HG03378 (cell line): ENCODE data around the gene FGGY.
"Not testable (repeated sequence)": the region's sequence is repeated elsewhere in the genome, so short reads cannot be mapped to it uniquely, and the experiment has no call there.

Experiments
- ATAC-seq: cut with Tn5 transposase; IDR thresholded peaks from one replicate; pipeline ENCODE4 v1.9.1; 2021; ENCODE audit warnings: mild to moderate bottlenecking, moderate library complexity; ENCODE audit not compliant: unreplicated experiment

Gene FGGY

DNA sequence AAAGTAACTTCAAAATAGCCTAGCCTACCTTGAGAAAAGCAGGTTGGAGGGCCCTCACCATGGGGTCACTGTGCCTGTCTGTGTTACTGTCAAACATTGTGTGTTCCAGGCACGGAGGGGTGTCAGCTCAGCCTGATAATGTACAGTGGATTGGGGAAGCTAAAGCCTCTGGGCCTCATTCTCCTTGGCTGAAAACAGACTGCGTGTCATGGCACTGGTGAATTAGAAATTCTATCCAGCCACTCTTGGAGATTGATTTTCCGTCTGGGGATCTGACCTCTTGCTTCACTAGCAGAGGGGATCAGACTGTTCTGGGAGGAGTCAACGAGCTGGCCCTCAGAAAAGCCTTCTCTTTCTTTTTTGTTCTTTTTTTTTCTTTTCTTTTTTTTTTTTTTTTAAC, 394.4 kb downstream of the FGGY start:
- ATAC-seq = no peak

DNA sequence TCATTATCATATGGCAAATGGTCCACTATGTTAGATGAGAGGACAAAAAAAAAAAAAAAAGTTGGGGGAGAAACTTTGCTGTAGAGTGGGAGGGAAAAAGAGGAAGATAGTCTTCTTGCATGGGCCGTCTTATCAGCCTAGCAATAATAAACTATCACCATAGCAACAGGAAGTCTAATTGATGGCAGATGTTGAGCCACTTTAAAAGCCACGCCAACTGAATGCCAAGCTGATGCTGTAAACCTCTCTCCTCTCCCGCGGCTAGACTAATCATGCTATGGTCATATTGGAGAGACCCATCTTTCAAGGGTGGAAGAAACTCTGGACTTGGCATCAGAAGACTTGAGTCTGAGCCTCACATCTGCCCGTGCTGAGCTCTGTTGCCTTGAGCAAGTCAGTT, 395.7 kb downstream of the FGGY start:
- no peak for ATAC-seq

DNA sequence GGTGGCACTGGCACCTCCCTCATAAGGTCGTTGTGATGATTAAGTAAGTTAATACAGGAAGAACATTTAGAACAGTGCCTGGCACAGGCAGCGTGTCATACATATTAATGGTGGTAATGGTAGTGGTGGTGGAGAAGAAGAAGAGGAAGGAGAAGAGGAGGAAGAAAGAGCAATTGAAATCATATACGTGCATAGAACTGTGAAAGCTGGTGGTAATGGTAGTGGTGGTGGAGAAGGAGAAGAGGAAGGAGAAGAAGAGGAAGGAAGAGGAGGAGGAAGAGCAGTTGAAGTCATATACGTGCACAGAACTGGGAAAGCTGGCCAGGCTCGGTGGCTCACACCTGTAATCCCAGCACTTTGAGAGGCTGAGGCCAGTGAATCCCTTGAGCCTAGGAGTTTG, 396.5 kb downstream of the FGGY start:
- ATAC-seq = no peak

DNA sequence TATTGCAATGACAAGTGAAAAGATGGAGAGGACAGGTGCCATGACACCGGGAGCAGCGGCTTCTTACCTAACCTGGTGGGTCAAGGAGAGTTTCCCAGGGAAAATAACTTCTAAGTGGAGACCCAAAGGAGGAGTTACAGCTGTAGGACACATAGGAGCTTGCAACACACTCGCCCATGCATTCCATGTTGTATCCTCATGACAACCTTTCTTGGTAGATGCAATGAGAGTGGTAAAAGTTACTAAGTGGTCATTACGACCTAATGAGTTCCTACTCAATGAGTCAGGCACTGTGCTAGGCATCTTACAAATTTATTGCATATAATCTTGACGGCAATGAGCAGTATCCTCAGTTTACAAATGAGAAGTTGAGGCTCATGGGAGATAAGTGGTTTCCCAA, 398.4 kb downstream of the FGGY start:
- ATAC-seq = no peak

DNA sequence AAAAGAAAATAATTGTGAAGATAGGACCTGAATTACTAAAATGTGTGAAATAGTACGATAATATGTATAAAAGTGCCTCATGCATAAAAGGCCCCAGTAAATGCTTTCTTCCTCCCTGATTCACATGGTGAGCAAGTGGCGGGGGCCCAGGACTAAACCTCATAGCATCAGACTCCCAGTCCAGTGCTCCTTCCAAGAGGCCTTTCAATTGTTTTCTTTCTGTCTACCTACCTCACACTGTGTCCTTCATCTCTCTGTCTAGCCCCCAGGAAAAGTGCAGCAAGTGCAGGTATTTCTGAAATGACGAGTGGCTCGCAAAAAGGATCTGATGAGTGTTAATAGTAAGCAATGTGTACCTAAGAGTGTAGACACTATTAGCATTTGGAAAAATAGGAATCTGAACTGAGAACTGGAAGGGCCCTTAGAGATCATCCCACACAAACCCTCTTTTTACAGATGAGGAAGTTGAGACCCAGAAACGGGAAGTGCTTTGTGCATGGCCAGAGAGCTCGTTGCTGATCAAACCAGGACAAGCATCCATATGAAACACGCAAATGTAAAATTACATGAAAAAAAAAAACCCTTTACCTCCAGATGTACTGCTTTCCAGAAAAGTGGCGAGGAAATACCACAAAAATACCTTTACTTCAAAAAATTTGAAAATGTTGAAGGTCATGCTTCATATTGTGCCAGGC, 399.7 kb downstream of the FGGY start:
- ATAC-seq = peak; percentile 38

DNA sequence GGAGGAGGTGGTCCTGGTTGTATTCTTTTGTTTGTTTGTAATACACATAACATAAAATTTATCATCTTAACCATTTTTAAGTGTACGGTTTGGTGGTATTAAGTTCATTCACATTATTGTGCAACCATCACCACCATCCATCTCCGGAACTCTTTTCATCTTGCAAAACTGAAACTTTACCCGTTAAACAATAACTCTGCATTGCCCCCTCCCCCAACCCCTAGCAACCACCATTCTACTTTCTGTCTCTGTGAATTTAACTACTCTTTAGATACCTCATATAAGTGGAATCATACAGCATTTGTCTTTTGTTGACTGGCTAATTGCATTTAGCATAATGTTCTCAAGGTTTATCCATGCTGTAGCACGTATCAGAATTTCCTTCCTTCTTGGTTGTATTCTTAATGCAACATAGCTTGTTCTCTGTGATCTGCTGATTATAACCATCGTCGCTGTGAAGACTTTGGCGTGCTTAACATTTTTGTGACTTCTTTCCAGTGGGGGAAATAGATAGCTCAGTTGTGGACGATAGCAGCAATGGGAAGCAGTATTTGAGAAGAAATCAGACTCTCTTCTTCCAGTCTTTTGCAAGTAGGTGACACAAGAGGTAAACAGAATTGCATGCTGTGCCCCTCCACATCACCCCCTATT, 400.4 kb downstream of the FGGY start:
- peak; percentile 40 for ATAC-seq

DNA sequence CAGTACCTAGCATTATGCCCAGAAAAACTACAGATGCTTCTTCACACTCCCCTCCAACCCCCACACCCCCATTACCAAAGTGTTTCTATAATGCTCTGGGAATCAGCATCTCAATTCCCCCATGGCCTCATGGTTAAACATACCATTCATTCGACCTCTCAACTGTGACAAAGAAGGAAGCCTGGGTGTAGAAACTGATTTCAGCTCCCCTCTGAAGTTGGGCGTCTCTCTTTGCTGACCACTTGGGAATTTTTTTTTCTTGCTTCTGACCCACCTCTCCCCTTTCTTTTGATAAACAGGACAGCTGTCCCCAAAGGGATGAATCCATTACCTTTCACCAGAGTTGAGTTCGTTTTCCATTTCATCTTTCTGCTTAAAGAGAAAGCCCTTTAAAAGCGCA, 401.5 kb downstream of the FGGY start:
- no peak for ATAC-seq

DNA sequence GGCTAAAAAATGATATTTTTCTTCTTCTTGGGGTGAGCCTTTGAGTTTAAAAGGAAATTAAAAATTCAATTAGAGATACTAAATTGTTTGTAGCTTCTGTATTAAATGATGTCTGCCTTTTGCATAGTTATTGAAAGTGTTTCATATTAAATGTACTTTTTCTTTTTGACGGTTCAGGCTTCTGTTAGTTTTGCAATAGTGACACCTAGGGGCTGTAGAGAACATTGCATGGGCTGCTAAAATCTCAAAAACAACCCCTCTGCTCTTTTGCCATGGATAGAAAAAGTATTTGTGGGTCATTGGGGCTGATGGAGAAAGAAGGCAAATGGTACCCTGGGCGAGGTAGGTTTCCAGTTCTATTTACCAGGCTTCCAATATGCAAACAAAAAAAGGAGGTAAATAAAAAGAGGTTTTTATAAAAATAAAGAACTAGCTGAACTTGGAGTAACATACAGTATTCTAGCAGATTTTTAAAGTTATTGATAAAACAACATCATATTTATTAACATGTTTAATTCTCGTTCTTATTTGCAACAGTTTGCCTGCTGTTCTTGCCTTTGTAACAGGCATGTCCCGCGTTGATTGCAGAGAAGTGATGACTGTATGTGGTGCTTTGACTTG, 402.4 kb downstream of the FGGY start:
- no peak for ATAC-seq

DNA sequence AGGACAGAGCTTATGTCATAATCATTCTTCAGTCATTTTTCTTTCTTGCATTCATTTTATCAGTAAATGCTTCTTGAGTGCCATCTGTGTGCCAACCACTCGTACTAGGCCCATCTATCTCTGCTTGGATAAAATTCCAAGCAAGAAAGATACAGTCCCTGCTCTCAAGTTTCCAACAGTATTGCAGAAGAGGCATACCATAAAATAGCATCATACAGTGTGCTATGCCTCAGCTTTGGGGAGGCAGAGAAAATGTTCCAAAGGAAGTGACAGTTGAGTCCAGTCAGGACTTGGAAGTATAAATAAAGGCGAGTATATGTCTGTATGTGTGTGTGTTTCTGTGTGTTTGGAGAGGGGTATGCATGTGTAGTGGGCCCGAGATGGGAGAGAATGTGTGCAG, 404.5 kb downstream of the FGGY start:
- ATAC-seq = no peak

DNA sequence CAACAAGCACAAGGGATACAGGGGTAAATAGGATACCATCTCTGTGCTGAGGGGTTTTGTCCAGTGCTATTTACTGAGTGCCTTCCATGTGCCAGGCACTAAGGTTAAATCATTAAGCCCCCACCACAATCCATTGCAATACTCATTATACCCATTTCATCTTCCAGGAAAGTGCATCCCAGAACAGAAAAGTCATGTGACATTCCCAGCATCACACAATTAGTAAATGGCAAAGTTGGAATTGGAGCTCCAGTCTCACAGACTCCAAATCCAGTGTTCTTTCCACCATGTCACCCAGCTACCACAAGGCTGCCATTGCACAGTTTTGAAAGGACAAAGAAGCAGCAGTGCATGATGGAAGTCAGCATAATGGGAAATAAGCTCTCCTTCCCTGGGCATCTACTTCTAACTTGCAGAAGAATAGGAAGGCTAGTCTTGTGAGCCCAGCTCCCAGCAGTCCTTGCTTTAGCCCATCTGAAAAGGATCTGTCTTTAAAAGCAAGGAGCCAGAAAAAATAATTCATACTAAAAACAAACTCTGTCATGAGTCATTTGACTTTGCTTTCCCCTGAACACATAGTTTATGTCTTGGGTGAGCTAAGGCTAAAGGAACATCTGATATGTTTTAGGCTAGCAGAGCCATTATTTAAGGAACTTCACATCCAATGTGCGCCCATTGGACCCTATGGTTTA, 406.5 kb downstream of the FGGY start:
- no peak for ATAC-seq

DNA sequence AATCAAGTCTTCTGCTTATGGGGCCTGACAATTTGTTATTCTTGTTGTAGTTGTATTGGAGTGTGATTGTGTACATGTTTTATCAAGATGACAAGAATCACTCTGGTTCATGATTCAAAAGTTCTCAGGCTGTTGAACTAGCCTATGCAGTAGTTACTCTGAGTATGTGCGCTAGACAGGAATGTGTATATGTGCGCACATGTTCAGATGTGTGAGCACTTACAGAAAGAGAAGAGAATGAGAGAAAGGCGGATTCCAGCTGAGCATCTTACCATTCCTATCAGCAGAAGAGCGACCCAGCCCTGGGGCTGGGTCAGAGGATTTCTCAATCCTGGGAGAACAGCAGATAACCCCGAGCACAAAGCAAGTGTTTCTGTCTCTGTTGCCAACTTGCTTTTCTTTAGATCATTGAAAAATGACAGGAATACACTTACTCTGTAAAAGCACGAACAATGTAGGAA, 407.1 kb downstream of the FGGY start:
- no peak for ATAC-seq

DNA sequence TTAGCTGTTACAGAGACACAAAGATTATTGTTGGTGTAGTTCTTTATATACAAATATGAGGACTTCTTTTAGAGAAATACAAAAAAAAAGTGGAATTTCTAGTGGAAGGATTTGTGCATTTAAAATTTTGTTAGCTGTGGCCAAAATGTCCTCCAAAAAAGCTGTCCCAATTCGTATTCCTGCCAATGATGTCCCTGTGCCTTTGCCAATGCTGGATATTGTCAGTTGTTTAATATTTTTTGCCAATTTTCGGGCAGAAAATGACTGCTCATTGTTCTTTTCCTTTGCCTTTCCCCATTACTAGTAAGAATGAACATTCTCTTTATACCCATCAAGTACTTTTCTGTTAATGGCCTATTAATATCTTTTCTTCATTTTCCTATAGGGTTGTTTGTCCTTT, 407.8 kb downstream of the FGGY start:
- no peak for ATAC-seq

DNA sequence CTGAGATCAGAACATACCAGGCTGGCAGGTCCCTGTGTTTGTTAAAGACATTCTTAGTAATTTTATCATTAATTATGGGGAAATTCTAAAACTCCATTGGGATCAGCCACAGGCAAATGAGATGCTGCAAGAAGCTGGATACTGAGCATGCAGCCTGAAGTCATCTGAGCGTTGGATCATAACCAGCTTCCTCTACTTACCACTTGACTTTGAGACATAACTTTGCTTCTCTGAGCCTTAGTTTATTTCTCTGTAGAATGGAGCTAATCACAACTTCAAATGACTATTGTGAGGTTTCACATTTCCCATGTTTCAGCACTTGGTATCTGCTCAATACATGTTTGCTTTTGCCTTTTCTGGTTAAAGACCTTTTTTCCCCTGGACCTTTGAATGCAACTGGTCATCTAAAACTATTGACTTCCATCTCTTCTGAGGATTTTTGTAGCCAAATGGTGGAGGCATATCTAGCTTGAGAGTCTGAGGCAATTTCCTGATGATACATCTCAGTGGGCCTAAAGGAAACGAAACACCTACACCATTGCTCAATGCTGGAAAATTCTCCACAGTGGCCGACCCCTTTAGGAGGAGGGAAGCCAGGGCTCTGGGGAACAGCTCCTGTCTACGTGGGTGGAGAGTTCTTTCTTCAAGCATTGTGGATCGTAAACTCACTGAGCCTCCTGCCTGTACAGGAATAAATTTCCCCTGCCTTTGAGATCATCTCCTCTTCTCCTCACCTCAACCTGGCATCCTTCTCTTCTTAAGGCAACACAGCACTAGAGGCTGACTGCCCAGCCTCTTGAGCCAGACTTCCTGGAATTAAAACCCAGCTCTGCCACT, 408.8 kb downstream of the FGGY start:
- ATAC-seq = no peak

DNA sequence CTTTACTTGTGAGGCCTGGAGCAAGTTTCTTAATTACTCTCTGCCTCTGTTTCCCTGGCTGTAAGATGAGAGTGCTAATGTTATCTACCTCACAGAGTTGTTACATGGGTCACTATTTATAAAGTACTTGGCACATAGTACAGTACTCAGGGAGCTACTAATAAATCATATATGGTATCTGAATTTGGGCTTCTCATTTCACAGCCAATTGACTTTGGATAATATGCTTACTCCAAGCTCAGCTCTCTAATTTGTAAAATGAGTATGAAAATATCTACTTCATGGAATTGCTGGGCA, 409.4 kb downstream of the FGGY start:
- no peak for ATAC-seq

DNA sequence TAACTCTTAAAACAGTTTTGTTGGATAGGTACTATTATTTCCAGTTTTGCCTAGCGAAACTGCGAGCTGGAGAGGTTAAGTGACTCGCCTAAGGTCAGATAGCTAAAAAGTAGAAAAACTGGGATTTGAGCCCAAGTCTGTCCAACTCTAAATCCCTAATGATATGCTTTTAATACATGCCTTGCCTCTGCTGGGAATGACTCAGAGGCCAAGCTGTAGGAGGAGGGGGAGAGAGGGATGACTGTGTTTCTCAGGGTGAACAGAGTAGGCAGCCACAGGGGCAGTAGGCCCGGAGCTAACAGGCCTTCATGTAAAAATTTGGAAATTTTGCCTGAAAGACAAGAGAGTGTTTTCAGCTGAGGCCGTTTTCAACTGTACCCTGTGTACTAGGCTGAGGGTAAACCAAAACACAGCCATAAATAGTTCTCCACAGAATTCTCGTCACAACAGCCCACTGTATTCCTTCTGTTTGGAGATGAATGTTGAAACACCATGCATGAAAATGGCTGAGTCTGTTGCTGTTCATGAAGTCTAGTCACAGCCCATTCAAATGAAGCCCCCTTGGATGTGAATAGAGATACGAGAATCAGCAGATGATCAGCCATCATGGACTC, 410.4 kb downstream of the FGGY start:
- no peak for ATAC-seq

DNA sequence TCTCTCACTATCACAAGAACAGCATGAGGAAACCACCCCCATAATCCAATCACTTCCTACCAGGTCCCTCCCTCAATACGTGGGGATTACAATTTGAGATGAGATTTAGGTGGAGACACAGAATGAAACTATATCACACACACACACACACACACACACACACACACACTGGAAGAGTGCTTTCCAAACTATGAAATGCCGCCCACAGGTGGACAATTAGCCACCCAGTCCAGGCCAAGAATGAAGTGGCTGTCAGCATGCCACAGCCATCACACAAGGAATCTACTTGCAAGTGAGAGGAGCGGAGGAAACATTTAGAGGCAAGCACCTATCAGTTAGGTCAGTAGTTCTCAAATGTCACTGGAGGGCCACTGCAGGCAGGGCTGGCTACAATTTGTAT, 412.4 kb downstream of the FGGY start:
- ATAC-seq = no peak

DNA sequence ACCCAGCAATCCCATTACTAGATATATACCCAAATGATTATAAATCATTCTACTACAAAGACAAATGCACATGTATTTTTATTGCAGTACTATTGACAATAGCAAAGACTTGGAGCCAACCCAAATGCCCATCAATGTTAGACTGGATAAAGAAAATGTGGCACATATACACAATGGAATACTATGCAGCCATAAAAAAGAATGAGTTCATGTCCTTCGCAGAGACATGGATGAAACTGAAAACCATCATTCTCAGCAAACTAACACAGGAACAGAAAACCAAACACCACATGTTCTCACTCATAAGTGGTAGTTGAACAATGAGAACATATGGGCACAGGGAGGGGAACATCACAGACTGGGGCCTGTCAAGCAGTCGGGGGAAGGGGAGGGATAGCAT, 414.0 kb downstream of the FGGY start:
- not testable (repeated sequence) for ATAC-seq

DNA sequence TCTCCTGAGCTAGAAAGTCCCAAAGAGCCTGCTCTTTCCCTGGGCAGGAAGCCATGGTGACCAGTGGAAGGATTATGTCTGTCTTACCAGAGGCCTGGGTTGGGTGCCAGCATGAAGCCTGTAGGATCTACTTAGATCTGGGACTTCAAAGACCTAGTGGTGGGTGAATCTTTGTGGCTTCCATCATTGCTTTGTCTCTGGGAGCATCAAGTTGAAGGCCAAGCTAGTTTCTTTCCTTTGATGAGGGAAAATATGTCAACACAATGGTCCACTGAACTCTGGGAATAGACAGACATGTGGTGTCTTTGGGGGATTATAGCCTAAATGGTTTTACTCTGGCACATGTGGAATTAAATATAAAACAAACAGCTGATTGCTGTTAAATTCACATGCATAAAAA, 417.3 kb downstream of the FGGY start:
- ATAC-seq = no peak

DNA sequence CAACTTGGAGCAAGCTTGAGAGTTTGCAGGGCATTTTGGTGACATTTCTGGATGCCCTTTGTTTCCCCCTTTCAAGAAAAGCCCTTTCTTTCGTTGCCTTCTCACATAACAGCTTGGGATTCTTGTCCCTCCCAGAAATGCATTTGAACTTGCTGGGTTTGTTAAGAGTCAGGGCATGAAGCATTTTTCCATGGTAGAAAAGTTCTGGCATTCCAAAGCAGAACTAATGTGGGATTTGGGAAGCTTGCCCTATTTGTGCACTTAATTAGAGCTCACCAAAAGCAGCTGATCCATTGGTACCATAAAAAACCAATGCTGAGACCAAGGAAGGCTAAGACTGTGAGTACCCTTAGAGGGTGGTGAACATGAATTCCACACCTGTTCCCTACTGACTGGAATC, 418.1 kb downstream of the FGGY start:
- no peak for ATAC-seq

DNA sequence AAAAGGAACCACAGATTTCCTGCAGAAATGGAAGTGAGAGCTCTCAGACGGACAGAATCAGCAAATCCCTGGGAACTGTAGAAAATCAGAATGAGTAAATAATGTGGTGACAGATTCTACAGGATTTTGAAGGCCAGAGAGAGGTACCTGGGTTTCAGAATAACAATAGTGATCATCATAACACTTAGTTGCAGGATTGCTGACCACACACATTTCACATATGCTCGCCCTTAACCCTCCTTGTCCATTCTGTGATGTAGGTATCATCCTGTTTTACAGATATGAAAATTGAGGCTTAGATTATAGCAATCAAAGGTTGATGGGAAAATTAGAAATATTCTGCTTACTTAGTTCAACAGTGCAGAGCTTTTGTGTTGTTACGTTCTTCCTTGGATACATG, 419.9 kb downstream of the FGGY start:
- no peak for ATAC-seq
